GM19324 (cell line): ENCODE measurements around the gene SPAG6.
"Not testable (repeated sequence)": the region's sequence is repeated elsewhere in the genome, so short reads cannot be mapped to it uniquely, and the experiment has no call there.

ENCODE experiments used
- ATAC-seq: cut with Tn5 transposase; IDR thresholded peaks from one replicate; pipeline ENCODE4 v1.9.1; 2021; ENCODE audit warnings: mild to moderate bottlenecking, moderate library complexity; ENCODE audit not compliant: unreplicated experiment, low FRiP score

The SPAG6 gene

GRCh38 chr10:22340329-22341189 lies 4.7 kb upstream of the SPAG6 start:
- peak; percentile 49 for ATAC-seq

- ATAC-seq: peak; percentile 32
These were observed 3.9 kb upstream of the SPAG6 start for GRCh38 chr10:22341190-22341925.

- ATAC-seq: no peak
These were observed 3.4 kb upstream of the SPAG6 start for GRCh38 chr10:22341926-22342196.

- ATAC-seq: no peak
These were observed 2.9 kb upstream of the SPAG6 start for GRCh38 chr10:22342421-22342820.

- no peak for ATAC-seq
These were observed 1.6 kb upstream of the SPAG6 start for GRCh38 chr10:22343731-22344130.

GRCh38 chr10:22344249-22344648 lies 1.0 kb upstream of the SPAG6 start:
- ATAC-seq: no peak

- no peak for ATAC-seq
These were observed 455 bp upstream of the SPAG6 start for GRCh38 chr10:22344781-22345300.

GRCh38 chr10:22346096-22346661 lies 883 bp downstream of the SPAG6 start:
- no peak for ATAC-seq

GRCh38 chr10:22349755-22350154 lies 4.5 kb downstream of the SPAG6 start:
- ATAC-seq: no peak

- ATAC-seq: no peak
These were observed 5.9 kb downstream of the SPAG6 start for GRCh38 chr10:22351131-22351703.

- ATAC-seq: no peak
These were observed 11.1 kb downstream of the SPAG6 start for GRCh38 chr10:22356324-22356873.

- ATAC-seq: not testable (repeated sequence)
These were observed 12.5 kb downstream of the SPAG6 start for GRCh38 chr10:22357770-22358169.

- ATAC-seq: no peak
These were observed 18.0 kb downstream of the SPAG6 start for GRCh38 chr10:22363305-22363704.

GRCh38 chr10:22364407-22365140 lies 19.3 kb downstream of the SPAG6 start:
- no peak for ATAC-seq

GRCh38 chr10:22365233-22365632 lies 19.9 kb downstream of the SPAG6 start:
- peak; percentile 71 for ATAC-seq

GRCh38 chr10:22365644-22366434 lies 20.5 kb downstream of the SPAG6 start:
- ATAC-seq: peak; percentile 29

- ATAC-seq: no peak
These were observed 21.1 kb downstream of the SPAG6 start for GRCh38 chr10:22366435-22366703.

GRCh38 chr10:22366771-22367170 lies 21.5 kb downstream of the SPAG6 start:
- no peak for ATAC-seq

GRCh38 chr10:22367471-22367870 lies 22.2 kb downstream of the SPAG6 start:
- ATAC-seq: no peak

GRCh38 chr10:22368402-22368801 lies 23.1 kb downstream of the SPAG6 start:
- no peak for ATAC-seq
